NT2/D1 (cell line): ENCODE measurements around the gene FHOD3.

ENCODE experiments used
- SUZ12 ChIP-seq: IDR thresholded peaks from 2 replicates; pipeline ENCODE4 v1.6.1; 2011; ENCODE audit not compliant: insufficient read length, insufficient read depth; ENCODE audit errors: extremely low read depth
- ZNF274 ChIP-seq: IDR thresholded peaks from 2 replicates; pipeline ENCODE4 v1.6.1; 2011; ENCODE audit warnings: mild to moderate bottlenecking, low read depth, low read length

DNA sequence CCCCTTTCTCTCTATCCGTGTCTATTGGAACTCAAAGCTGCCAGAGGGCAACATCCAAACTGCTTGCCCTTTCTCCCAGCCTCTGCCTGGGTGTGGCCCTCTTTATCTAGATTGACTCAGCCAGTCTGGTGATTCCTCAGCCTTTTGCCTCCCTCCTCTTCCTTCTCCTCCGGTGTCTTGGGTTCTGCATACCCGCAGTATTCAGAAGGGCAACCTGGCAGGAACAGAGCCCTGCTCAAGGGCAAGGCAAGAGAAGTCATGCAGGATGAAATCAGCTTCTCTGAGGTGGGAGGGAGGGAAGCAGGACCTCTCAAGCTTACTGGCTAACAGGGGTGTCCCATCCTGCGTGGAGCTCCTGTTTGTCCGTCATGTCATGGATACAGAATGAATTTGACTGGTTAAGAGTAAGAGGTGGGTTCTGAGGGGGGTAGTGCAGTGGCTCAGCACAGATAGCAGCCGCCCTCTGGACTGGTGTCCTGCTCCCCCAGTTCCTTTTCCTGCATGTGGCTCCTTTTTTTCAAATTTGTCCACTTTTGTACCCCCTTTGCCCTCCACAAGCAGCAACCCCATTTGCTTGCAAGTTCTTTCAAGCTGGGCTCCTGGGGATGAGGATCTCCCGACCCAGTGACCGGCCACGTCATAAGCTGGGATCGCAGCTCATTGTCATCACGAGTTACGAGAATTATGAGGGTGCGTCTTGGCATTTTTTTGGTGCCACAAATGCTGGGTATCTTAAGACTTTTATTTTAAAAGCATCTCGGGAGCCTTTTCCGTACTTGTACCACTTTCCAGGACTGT, 154.1 kb downstream of the FHOD3 start:
- TF ChIP-seq SUZ12 (no peak), ZNF274 (no peak)
